Breast epithelium (tissue), 3 donors: ENCODE measurements around the gene UBAC2.

Experiments
- POLR2A ChIP-seq: fragments of 450-650 bp; IDR thresholded peaks from one replicate; pipeline ENCODE4 v1.6.1; 2016; ENCODE audit warnings: antibody characterized with exemption, mild to moderate bottlenecking, moderate library complexity
- TF ChIP-seq, protein P1 (sequence below), 3 donors: fragments of 450-650 bp; IDR thresholded peaks; one replicate each; pipeline ENCODE4 v1.5.1; 2016 to 2017; ENCODE audit warnings: antibody characterized with exemption in 3 of 3, mild to moderate bottlenecking in 3 of 3, moderate library complexity in 3 of 3

DNA sequence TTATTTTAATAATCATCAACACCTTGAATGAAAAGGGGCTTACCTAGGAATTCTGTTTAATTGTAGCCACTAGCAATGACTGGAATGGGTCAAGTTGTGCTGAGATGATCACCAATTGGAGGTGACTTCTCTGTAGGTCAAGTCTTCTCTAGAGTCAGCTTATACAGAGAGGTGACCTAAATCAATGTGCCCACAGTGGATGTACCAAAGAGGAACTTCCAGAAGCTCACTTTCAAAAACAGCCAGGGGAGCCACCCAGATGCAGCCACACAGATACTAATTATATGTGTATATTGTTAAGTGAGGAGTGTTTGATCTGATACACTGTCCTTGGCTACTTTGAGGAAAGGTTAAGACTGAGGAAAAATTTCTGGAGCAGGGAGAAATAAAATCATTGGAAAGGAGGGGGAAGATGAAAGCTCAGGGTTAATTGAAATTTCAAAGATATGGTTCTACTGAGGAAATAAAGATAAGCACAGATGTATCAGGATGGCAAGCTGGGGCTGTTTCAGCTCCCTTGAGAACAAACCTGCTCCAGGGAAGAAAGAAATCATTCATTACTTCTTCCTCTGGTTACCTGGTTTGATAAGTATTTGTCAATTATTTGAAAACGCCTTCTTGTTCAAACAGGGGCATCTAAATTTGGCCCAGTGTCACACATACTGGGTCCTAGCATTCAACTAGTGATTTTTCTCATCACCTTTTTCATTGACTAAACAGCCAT is 101.4 kb downstream of the UBAC2 start:
- no peak for TF ChIP-seq POLR2A
- TF ChIP-seq, protein P1, sequence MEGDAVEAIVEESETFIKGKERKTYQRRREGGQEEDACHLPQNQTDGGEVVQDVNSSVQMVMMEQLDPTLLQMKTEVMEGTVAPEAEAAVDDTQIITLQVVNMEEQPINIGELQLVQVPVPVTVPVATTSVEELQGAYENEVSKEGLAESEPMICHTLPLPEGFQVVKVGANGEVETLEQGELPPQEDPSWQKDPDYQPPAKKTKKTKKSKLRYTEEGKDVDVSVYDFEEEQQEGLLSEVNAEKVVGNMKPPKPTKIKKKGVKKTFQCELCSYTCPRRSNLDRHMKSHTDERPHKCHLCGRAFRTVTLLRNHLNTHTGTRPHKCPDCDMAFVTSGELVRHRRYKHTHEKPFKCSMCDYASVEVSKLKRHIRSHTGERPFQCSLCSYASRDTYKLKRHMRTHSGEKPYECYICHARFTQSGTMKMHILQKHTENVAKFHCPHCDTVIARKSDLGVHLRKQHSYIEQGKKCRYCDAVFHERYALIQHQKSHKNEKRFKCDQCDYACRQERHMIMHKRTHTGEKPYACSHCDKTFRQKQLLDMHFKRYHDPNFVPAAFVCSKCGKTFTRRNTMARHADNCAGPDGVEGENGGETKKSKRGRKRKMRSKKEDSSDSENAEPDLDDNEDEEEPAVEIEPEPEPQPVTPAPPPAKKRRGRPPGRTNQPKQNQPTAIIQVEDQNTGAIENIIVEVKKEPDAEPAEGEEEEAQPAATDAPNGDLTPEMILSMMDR (IDR thresholded peaks at IDR 0.05): no peak
